ENCODE measurements around the gene WNT16.

- TF ChIP-seq POLR2A (IDR thresholded peaks at IDR 0.05) (no peak), CTCF (IDR thresholded peaks at IDR 0.05) (no peak)
Measured at GRCh38 chr7:121385800-121386179, 57.0 kb downstream of the WNT16 start.

All from breast epithelium (tissue), 3 donors.